Left ventricle myocardium inferior (tissue), 1 donor: ENCODE measurements around the gene GNAI1. TPM values are rescaled to one million over a fixed set of nuclear protein-coding genes. Genes with fewer than 3 reads are reported as not detected.

ENCODE experiments used
- DNase-seq: peaks from one replicate; pipeline ENCODE4 v3.0.0-alpha.2; 2020
- H3K27ac ChIP-seq: fragments of 200-600 bp; replicated peaks from 2 replicates; pipeline ENCODE4 v1.8.0; 2021
- H3K27me3 ChIP-seq: fragments of 200-600 bp; 2 replicates; pipeline ENCODE4 v1.8.0; 2021; ENCODE audit warnings: low read depth
- H3K36me3 ChIP-seq: fragments of 200-600 bp; 2 replicates; pipeline ENCODE4 v1.8.0; 2021
- H3K4me1 ChIP-seq: fragments of 200-600 bp; 2 replicates; pipeline ENCODE4 v1.8.0; 2021
- H3K4me3 ChIP-seq: fragments of 200-600 bp; 2 replicates; pipeline ENCODE4 v1.8.0; 2021; ENCODE audit warnings: mild to moderate bottlenecking, moderate library complexity
- H3K9me3 ChIP-seq: fragments of 200-600 bp; replicated peaks from 2 replicates; pipeline ENCODE4 v1.8.0; 2021
- CTCF ChIP-seq: fragments of 200-600 bp; IDR thresholded peaks from 2 replicates; pipeline ENCODE4 v1.8.0; 2021; ENCODE audit warnings: antibody characterized with exemption, mild to moderate bottlenecking, borderline replicate concordance
- intact Hi-C: fragments of 100-400 bp; cut with micrococcal nuclease; formaldehyde crosslinking; loops from one replicate; pipeline ENCODE4 v1.11.0; 2022
- total RNA-seq: library from RNA; stranded (reverse); fragmentation: NEBNext Ultra II Directional; extraction: Animal tissue kit (Norgen Biotek cat#: 25700); gene quantifications from one replicate; pipeline ENCODE4 v1.2.1, GENCODE V29; 2021
- donor health status: DM: no; HTN: yes; CAD: no; lungs with severe emphysema.

The GNAI1 gene
- total RNA-seq, 1 donor from 2014 or later: 14.5 TPM

GRCh38 chr7:80145780-80146422 lies 11.3 kb downstream of the GNAI1 start:
- intact Hi-C loops: loop anchor here (10.0 kb wide), 1 partner anchor 129 kb away; no protein-coding TSS in a partner anchor
- Histone ChIP-seq H3K27ac (no peak overlapping the region), H3K36me3 (no peaks in the 10 kb centered on the region)

DNA sequence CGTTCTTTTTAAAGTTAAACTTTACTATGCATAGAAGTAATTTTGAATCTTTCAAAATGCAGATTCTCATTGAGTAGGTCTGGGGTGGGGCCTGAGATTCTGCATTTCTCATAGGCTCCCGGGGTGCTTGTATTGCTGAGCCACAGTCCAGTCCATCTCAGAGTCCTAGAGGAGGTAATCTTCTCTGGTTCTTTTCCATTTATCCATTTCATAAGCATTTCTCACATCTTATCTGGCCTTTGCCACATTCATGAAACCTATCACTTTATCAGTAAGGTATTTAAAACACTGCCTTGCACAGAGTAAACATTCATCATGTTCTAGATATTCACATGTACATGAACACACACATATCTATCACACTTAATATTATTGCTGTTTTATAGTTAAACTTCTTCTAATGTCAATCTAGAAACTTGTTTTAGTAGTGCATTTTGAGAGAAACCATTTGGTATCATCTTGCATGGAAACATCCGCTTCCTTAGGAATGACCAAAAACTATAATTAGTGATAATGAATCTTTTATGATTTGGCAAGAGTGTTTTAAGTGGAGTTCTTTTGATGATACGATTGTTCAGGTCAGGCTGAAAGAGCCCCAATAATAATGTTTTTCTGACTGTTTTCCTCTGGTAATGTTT lies 12.0 kb downstream of the GNAI1 start:
- no peak for TF ChIP-seq CTCF
- no peak for DNase-seq
- H3K27ac ChIP-seq: no peak overlapping the region
- H3K9me3 ChIP-seq: no peaks in the 10 kb centered on the region
- peaks cover 44% of the 10 kb centered on the region for H3K4me1 ChIP-seq
- no peaks in the 10 kb centered on the region for H3K27me3 ChIP-seq
- no peak overlapping the region for H3K4me3 ChIP-seq
- intact Hi-C loops: loop anchor here (10.0 kb wide), 1 partner anchor 128 kb away; no protein-coding TSS in a partner anchor
- no peaks in the 10 kb centered on the region for H3K36me3 ChIP-seq

More at GRCh38 chr7:80145780-80146422, 11.3 kb downstream of the GNAI1 start:
- H3K27me3 ChIP-seq: no peaks in the 10 kb centered on the region
- H3K9me3 ChIP-seq: peaks cover under 1% of the 10 kb centered on the region
- no peak for TF ChIP-seq CTCF
- no peak for DNase-seq
- H3K4me1 ChIP-seq: peaks cover 39% of the 10 kb centered on the region
- peak overlapping the region; percentile 12 for H3K4me3 ChIP-seq

- intact Hi-C loops: loop anchor here (10.0 kb wide), 1 partner anchor 127 kb away; no protein-coding TSS in a partner anchor
- H3K4me3 ChIP-seq: no peak overlapping the region
- TF ChIP-seq CTCF: no peak
- no peak for DNase-seq
- H3K36me3 ChIP-seq: no peaks in the 10 kb centered on the region
- H3K9me3 ChIP-seq: no peaks in the 10 kb centered on the region
- H3K27me3 ChIP-seq: no peaks in the 10 kb centered on the region
- no peak overlapping the region for H3K27ac ChIP-seq
- peaks cover 44% of the 10 kb centered on the region for H3K4me1 ChIP-seq
Measured at GRCh38 chr7:80147543-80148391, 13.1 kb downstream of the GNAI1 start.

DNA sequence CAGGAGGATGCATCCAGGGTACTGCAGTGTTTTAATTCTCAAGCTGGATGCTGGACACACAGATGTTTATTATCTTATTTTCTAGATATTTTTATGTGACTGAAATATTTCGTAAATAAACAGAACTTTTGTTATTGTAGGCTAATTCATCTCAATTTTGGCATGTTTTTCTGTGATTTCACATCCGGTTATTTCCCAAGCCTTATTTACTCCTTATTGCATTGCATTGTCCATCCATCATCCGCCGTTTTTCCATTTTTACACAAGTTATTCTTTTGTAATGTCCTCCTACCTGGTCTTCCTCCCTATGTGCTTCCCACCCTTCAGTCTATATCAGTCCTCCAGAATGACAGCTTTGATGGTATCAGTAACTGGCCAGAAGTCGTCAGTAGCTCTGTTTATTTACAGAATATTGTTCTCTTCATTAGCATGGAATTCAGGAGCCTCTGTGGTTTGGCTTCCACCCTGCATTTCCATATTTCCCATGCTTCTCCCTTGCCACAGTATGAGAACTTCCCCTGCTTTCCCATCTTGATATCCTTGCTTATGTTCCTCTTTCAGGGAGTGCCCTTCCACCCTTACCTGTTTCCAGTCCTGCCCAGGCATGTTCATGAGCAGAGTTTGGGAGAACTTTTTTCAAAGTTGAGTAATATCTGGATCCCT lies 16.1 kb downstream of the GNAI1 start:
- no peaks in the 10 kb centered on the region for H3K9me3 ChIP-seq
- peaks cover 48% of the 10 kb centered on the region for H3K4me1 ChIP-seq
- peak overlapping the region; percentile 0 for H3K4me3 ChIP-seq
- no peak for TF ChIP-seq CTCF
- H3K36me3 ChIP-seq: no peaks in the 10 kb centered on the region
- no peak overlapping the region for H3K27ac ChIP-seq
- intact Hi-C loops: no loop called here
- DNase-seq: no peak
- no peaks in the 10 kb centered on the region for H3K27me3 ChIP-seq

- DNase-seq: no peak
- Histone ChIP-seq H3K4me1 (peaks cover 42% of the 10 kb centered on the region), H3K27ac (no peak overlapping the region), H3K36me3 (no peaks in the 10 kb centered on the region), H3K27me3 (no peaks in the 10 kb centered on the region), H3K4me3 (no peak overlapping the region), H3K9me3 (no peaks in the 10 kb centered on the region)
- intact Hi-C loops: no loop called here
- TF ChIP-seq CTCF: no peak
Measured at GRCh38 chr7:80151274-80151665, 16.6 kb downstream of the GNAI1 start.
